Measurements from ENCODE around the gene HPDL.

DNA sequence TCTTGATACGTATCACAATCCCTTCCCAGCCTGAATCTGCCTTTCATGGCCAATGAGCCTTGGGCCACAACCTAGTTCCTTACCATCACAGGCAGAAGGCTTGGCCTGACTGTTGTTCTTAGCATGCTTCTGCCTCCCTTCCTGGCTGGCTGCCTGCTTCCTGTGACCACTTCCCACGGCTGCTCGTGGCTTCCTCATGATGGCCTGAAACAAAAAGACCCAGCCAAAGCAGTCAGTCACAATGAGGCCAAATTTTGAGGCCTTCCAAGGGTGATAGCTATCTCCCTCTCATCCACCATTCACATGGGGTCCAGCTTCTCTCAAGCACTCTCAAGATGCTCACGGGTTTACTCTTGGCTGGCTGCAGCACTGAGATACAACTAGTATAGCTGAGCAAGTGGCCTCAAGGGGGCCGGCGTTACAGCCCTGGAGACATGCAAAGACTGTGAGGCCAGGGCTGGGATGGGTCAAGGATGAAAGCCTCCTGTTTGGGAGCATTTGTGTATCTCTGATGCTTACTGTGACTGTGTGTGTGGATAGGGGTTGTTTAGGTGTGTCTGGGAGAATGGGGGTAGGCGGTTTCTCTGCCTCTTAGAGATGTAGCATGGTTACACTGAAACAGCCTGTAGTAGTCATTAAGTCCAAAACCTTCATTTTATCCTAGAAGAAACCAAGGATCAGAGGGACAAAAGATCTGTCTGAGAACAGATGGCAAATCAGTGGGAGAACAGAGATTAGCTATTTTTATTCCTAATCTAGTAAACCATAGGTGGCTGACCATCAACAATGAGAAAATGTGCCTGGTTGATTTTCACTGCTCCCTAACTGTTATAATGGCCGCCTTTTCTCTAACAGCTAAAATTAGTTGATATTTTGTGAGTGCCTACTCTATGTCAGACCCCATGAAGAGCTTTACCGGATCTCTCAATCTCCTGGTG, 7.9 kb downstream of the HPDL start:
- TF ChIP-seq KDM1A (IDR thresholded peaks at IDR 0.05; ENCODE audit: low read depth) (no peak), MAX (IDR thresholded peaks at IDR 0.05) (no peak), RAD21 (conservative IDR thresholded peaks at IDR 0.05 in 1 of 2, IDR thresholded peaks at IDR 0.05 in 1 of 2) (no peak), EP300 (IDR thresholded peaks at IDR 0.05) (no peak), CHD2 (IDR thresholded peaks at IDR 0.05; ENCODE audit: low read length, partially characterized antibody) (no peak), POLR2A (IDR thresholded peaks at IDR 0.05; ENCODE audit: low read length) (no peak), NR3C1 (IDR thresholded peaks at IDR 0.05) (no peak)
- TF ChIP-seq, protein P1, sequence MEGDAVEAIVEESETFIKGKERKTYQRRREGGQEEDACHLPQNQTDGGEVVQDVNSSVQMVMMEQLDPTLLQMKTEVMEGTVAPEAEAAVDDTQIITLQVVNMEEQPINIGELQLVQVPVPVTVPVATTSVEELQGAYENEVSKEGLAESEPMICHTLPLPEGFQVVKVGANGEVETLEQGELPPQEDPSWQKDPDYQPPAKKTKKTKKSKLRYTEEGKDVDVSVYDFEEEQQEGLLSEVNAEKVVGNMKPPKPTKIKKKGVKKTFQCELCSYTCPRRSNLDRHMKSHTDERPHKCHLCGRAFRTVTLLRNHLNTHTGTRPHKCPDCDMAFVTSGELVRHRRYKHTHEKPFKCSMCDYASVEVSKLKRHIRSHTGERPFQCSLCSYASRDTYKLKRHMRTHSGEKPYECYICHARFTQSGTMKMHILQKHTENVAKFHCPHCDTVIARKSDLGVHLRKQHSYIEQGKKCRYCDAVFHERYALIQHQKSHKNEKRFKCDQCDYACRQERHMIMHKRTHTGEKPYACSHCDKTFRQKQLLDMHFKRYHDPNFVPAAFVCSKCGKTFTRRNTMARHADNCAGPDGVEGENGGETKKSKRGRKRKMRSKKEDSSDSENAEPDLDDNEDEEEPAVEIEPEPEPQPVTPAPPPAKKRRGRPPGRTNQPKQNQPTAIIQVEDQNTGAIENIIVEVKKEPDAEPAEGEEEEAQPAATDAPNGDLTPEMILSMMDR (IDR thresholded peaks at IDR 0.05): no peak
